Stomach (tissue), 19 donors: ENCODE data around the gene CST9. TPM values are rescaled to one million over a fixed set of nuclear protein-coding genes. Genes with fewer than 3 reads are reported as not detected.
A peak's percentile ranks its signal among the peaks of the same experiment; 100 is the strongest.

Source experiments
- DNase-seq, 2 donors: peaks; one replicate each; pipeline versions ENCODE4 v3.0.0 to v3.0.0-alpha.2; 2013 to 2019
- H3K27ac ChIP-seq, 5 donors: fragments of 200-600 bp in 4 of 5; sonication (generic) in 4 of 5; one replicate each; pipeline ENCODE4 v1.5.1; 2013 to 2019; ENCODE audit warnings: mild to moderate bottlenecking in 1 of 5, moderate library complexity in 1 of 5
- H3K27me3 ChIP-seq, 3 donors: fragments of 200-600 bp; sonication (generic); one replicate each; pipeline ENCODE4 v1.5.1; 2017 to 2019; ENCODE audit warnings: mixed run types in 1 of 3
- H3K36me3 ChIP-seq, 4 donors: fragments of 200-600 bp; sonication (generic); 1 replicate in 3 of 4; 2 replicates in 1 of 4; pipeline ENCODE4 v1.5.1; 2016 to 2019
- H3K4me1 ChIP-seq, 4 donors: fragments of 200-600 bp; sonication (generic); one replicate each; pipeline ENCODE4 v1.5.1; 2016 to 2019
- H3K4me3 ChIP-seq, 4 donors: fragments of 200-600 bp; sonication (generic) in 3 of 4; one replicate each; pipeline ENCODE4 v1.5.1; 2016 to 2019; ENCODE audit warnings: mild to moderate bottlenecking in 1 of 4
- H3K9me3 ChIP-seq, 4 donors: fragments of 200-600 bp; sonication (generic); one replicate each; pipeline ENCODE4 v1.5.1; 2016 to 2019
- EP300 ChIP-seq: sonication (generic); formaldehyde crosslinking; IDR thresholded peaks from one replicate; pipeline ENCODE4 v1.6.1; 2017; ENCODE audit warnings: antibody characterized with exemption
- POLR2A ChIP-seq, 4 donors: fragments of 450-650 bp; IDR thresholded peaks; one replicate each; pipeline ENCODE4 v1.6.1; 2016; ENCODE audit warnings: antibody characterized with exemption in 4 of 4, control low read depth in 2 of 4, mild to moderate bottlenecking in 1 of 4, moderate library complexity in 1 of 4
- POLR2AphosphoS5 ChIP-seq, 3 donors: sonication (generic); formaldehyde crosslinking; IDR thresholded peaks; one replicate each; pipeline ENCODE4 v1.6.1; 2016; ENCODE audit warnings: antibody characterized with exemption in 3 of 3
- WGBS, 5 donors: extraction: QIAGEN DNeasy Blood & Tissue Kit in 3 of 5; methylation state at CpG; one replicate each; pipeline versions ENCODE4 v1.1.5 to v1.1.7; 2013 to 2018; 5-methylcytosine and 5-hydroxymethylcytosine counted together
- intact Hi-C: fragments of 100-400 bp; cut with DNase I; formaldehyde crosslinking; loops from one replicate; pipeline ENCODE4 v1.15.1; 2023; ENCODE audit warnings: low total_unique reads
- long read RNA-seq, 10 donors: transcript quantifications; one replicate each; lab custom pipeline, GENCODE V29; 2026
- polyA plus RNA-seq, 3 donors: library from polyadenylated mRNA; stranded (reverse); fragments of 200-250 nt; gene quantifications; one replicate each; pipeline ENCODE4 v1.2.3, GENCODE V29; 2013
- total RNA-seq, 5 donors: library from RNA; depleted of rRNA; stranded (reverse); fragments of >200 nt; gene quantifications; one replicate each; pipeline versions ENCODE4 v1.1.0 to v1.2.3, GENCODE V29; 2014 to 2016
- TF ChIP-seq, protein P1 (sequence below), 7 experiments: fragments of 450-650 bp in 4 of 7; fragments of 200-600 bp in 3 of 7; sonication (generic) in 3 of 7; IDR thresholded peaks; one replicate each; pipeline ENCODE4 v1.5.1; 2016 to 2019; ENCODE audit warnings: antibody characterized with exemption in 7 of 7, control low read depth in 2 of 7, mild to moderate bottlenecking in 1 of 7
- donor health status: healthy with polysubstance abuse.
- donor health status: Bipolar disorder and iron deficiency.
- donor health status: healthy.

CST9 gene, protein sequence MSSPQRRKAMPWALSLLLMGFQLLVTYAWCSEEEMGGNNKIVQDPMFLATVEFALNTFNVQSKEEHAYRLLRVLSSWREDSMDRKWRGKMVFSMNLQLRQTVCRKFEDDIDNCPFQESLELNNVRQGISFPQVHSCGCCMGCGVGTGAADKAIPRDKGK
- total RNA-seq, result not detected
- not detected for polyA plus RNA-seq
- long read RNA-seq, donor 1, result 0 reads
- long read RNA-seq, donor 2, result 0 reads
- long read RNA-seq, donor 3, result 0 reads
- long read RNA-seq, donor 4, result 0 reads
- long read RNA-seq, donor 5, result 0 reads
- long read RNA-seq, donor 6, result 0 reads
- long read RNA-seq, donor 7, result 0 reads
- long read RNA-seq, donor 8, result 0 reads
- long read RNA-seq, donor 9, result 0 reads
- long read RNA-seq, donor 10, result 0 reads

DNA sequence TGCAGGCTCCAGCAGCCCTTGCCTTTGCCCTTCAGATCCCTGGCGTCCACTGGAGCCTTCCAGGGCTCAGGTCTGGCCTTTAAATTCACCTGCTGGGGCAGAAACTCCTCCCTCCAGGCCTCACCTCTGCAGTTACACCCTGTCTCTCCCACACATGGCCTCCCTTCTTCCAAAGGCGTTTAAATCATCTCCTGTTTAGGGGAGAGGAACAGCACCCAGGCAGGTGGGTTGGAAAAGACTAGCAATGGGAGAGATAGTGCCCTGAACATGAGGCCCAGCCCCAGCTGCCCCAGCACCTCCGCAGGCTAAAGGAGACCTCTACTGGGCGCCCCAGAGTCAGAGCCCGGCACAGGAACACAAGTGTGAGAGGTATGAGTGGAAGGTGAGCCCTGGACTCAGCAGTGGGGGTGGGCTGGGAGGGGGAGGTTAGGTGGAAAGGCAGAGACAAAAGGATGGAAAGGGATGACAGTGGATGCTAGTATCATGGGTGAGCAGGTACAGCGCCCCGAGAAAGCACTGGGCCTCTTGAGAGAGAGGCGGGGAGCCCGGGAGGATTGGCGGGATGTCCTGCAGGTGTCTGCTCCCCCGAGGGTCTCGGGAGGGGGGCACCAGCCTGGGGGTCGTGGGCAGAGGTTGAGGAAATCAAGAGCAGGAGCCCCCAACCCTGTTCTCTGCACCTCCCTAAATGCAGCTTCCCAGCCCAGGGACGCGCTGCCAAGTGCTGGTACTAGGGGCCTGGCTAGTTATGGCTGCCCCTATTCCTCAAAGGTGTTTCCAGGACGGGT, at the start of gene CST9:
Gene CST9, minus strand, starts transcription at position 51 of the 785 bp plus-strand sequence. CDS start 53 bp downstream, outside the sequence.
- no peak for TF ChIP-seq POLR2A (IDR thresholded peaks at IDR 0.05)
- TF ChIP-seq, protein P1, sequence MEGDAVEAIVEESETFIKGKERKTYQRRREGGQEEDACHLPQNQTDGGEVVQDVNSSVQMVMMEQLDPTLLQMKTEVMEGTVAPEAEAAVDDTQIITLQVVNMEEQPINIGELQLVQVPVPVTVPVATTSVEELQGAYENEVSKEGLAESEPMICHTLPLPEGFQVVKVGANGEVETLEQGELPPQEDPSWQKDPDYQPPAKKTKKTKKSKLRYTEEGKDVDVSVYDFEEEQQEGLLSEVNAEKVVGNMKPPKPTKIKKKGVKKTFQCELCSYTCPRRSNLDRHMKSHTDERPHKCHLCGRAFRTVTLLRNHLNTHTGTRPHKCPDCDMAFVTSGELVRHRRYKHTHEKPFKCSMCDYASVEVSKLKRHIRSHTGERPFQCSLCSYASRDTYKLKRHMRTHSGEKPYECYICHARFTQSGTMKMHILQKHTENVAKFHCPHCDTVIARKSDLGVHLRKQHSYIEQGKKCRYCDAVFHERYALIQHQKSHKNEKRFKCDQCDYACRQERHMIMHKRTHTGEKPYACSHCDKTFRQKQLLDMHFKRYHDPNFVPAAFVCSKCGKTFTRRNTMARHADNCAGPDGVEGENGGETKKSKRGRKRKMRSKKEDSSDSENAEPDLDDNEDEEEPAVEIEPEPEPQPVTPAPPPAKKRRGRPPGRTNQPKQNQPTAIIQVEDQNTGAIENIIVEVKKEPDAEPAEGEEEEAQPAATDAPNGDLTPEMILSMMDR (IDR thresholded peaks at IDR 0.05), result no peak
- no peak for TF ChIP-seq EP300
- TF ChIP-seq POLR2AphosphoS5 (IDR thresholded peaks at IDR 0.05), result no peak
- no peaks in the 10 kb centered on the region for H3K9me3 ChIP-seq
- intact Hi-C loops, result loop anchor here (10.0 kb wide), 1 partner anchor 161 kb away; no protein-coding TSS in a partner anchor

DNA sequence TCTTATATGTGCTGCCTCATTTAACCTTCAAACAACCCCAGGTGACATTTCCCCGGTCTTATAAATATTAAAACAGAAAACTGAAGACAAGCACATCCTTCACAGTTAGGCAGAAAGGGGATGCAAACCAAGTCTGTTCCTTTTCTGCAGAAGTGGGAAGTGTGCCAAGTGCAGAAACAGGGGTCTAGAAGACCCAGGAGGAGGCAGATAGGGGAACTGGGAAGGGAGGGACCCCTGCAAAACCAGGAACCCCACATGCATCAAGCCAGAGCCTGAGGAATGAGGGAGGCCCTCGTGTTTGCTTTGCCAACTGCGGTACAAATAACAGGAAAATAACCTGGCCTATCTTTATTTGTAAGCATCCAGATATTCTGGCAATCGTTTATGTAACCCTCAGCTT, 49.0 kb upstream of the CST9 start:
- intact Hi-C loops, result no loop called here
- Histone ChIP-seq H3K36me3 (no peaks in the 10 kb centered on the region), H3K4me1 (peaks cover 0 to 35% (median 17%) of the 10 kb centered on the region in 4 donors), H3K4me3 (no peak overlapping the region), H3K27me3 (no peaks in the 10 kb centered on the region), H3K9me3 (no peaks in the 10 kb centered on the region), H3K27ac (peak overlapping the region in 2 of 5 donors; percentile 48 to 71)
- TF ChIP-seq, protein P1 (IDR thresholded peaks at IDR 0.05), result no peak
- TF ChIP-seq POLR2A (IDR thresholded peaks at IDR 0.05) (no peak), POLR2AphosphoS5 (IDR thresholded peaks at IDR 0.05) (no peak), EP300 (no peak)
- 48 to 62% (median 51%) methylated on average over 4 of the region's 4 CpGs for WGBS, 5 donors
- no peak for DNase-seq

More for the DNA sequence above, at the start of gene CST9:
- Histone ChIP-seq H3K4me1 (peaks cover 0 to 12% (median 9%) of the 10 kb centered on the region in 4 donors), H3K36me3 (no peaks in the 10 kb centered on the region), H3K4me3 (no peak within 1 kb of the TSS), H3K27me3 (no peaks in the 10 kb centered on the region), H3K27ac (no peak within 1 kb of the TSS)
- DNase-seq, result no peak
- WGBS, 5 donors, result 55 to 64% (median 63%) methylated on average over 11 to 16 of the region's 16 CpGs

- Histone ChIP-seq H3K4me3 (no peak overlapping the region), H3K36me3 (no peaks in the 10 kb centered on the region), H3K4me1 (peaks cover 0 to 35% (median 17%) of the 10 kb centered on the region in 4 donors), H3K9me3 (no peaks in the 10 kb centered on the region), H3K27ac (no peak overlapping the region), H3K27me3 (no peaks in the 10 kb centered on the region)
- intact Hi-C loops, result no loop called here
- TF ChIP-seq, protein P1 (IDR thresholded peaks at IDR 0.05), result no peak
- TF ChIP-seq POLR2A (IDR thresholded peaks at IDR 0.05), result no peak
- no peak for TF ChIP-seq EP300
- DNase-seq, result no peak
- WGBS, 5 donors, result 55 to 79% (median 72%) methylated on average over 2 of the region's 2 CpGs
These were observed 48.3 kb upstream of the CST9 start for GRCh38 chr20:23654000-23654399.

GRCh38 chr20:23653400-23653938, 47.8 kb upstream of the CST9 start:
- H3K4me1 ChIP-seq, result peaks cover 0 to 35% (median 17%) of the 10 kb centered on the region in 4 donors
- DNase-seq, result no peak
- H3K27me3 ChIP-seq, result no peaks in the 10 kb centered on the region
- no peaks in the 10 kb centered on the region for H3K36me3 ChIP-seq
- no peak overlapping the region for H3K4me3 ChIP-seq
- intact Hi-C loops, result no loop called here
- no peaks in the 10 kb centered on the region for H3K9me3 ChIP-seq
- TF ChIP-seq POLR2AphosphoS5 (IDR thresholded peaks at IDR 0.05) (no peak), POLR2A (IDR thresholded peaks at IDR 0.05) (no peak), EP300 (no peak)
- TF ChIP-seq, protein P1 (IDR thresholded peaks at IDR 0.05), result no peak
- 85 to 97% (median 92%) methylated on average over 3 of the region's 3 CpGs for whole genome bisulfite sequencing, 5 donors
- no peak overlapping the region for H3K27ac ChIP-seq
